Heart right ventricle (tissue), 16 donors: ENCODE measurements around the gene LRP1B. TPM values are rescaled to one million over a fixed set of nuclear protein-coding genes. Genes with fewer than 3 reads are reported as not detected.

ENCODE experiments used
- ATAC-seq, 8 donors: fragments of 200-7000 bp; cut with Tn5 transposase; one replicate each; pipeline ENCODE4 v1.9.1; 2020; ENCODE audit warnings: mild to moderate bottlenecking in 8 of 8, moderate library complexity in 8 of 8, moderate number of reproducible peaks in 1 of 8
- DNase-seq, 2 donors: peaks; one replicate each; pipeline ENCODE4 v3.0.0-alpha.2; 2020
- H3K27ac ChIP-seq, 10 donors: fragments of 200-600 bp; sonication (generic) in 2 of 10; one replicate each; pipeline versions ENCODE4 v1.5.0 to v1.8.0; 2020 to 2022; ENCODE audit warnings: mild to moderate bottlenecking in 3 of 10
- H3K27me3 ChIP-seq, 7 donors: fragments of 200-600 bp; one replicate each; pipeline ENCODE4 v1.8.0; 2021 to 2022; ENCODE audit warnings: mild to moderate bottlenecking in 2 of 7
- H3K36me3 ChIP-seq, 9 donors: fragments of 200-600 bp; sonication (generic) in 1 of 9; one replicate each; pipeline versions ENCODE4 v1.5.0 to v1.8.0; 2020 to 2022; ENCODE audit warnings: mild to moderate bottlenecking in 2 of 9
- H3K4me1 ChIP-seq, 9 donors: fragments of 200-600 bp; sonication (generic) in 1 of 9; one replicate each; pipeline versions ENCODE4 v1.5.0 to v1.8.0; 2020 to 2022; ENCODE audit warnings: mild to moderate bottlenecking in 4 of 9
- H3K4me3 ChIP-seq, 10 donors: fragments of 200-600 bp; sonication (generic) in 2 of 10; one replicate each; pipeline versions ENCODE4 v1.5.0 to v1.8.0; 2020 to 2022; ENCODE audit warnings: mild to moderate bottlenecking in 7 of 10, moderate library complexity in 2 of 10
- H3K9me3 ChIP-seq, 11 donors: fragments of 200-600 bp in 10 of 11; sonication (generic) in 2 of 11; one replicate each; pipeline versions ENCODE4 v1.5.0 to v1.8.0; 2013 to 2022; ENCODE audit warnings: mild to moderate bottlenecking in 2 of 11, control low read depth in 1 of 11, moderate library complexity in 1 of 11
- CTCF ChIP-seq, 9 donors: fragments of 200-600 bp; sonication (generic) in 2 of 9; IDR thresholded peaks; one replicate each; pipeline versions ENCODE4 v1.5.0 to v1.8.0; 2021 to 2022; ENCODE audit warnings: antibody characterized with exemption in 9 of 9, mild to moderate bottlenecking in 5 of 9, moderate library complexity in 1 of 9
- whole genome bisulfite sequencing, 2 donors: extraction: QIAGEN DNeasy Blood & Tissue Kit; methylation state at CpG; one replicate each; pipeline ENCODE4 v1.1.7; 2013; ENCODE audit warnings: inconsistent platforms in 1 of 2; 5-methylcytosine and 5-hydroxymethylcytosine counted together
- intact Hi-C, 10 donors: fragments of 100-400 bp; cut with DNase I; formaldehyde crosslinking; loops; one replicate each; pipeline versions ENCODE4 v1.11.1 to v1.14.2; 2022
- polyA plus RNA-seq, 2 donors: library from polyadenylated mRNA; stranded (reverse); fragments of 200-250 nt; gene quantifications; one replicate each; pipeline ENCODE4 v1.2.3, GENCODE V29; 2013
- total RNA-seq, 10 donors: library from RNA; stranded (reverse); fragmentation: NEBNext Ultra II Directional in 3 of 10; extraction: Animal tissue kit (Norgen Biotek cat#: 25700) in 3 of 10; gene quantifications; one replicate each; pipeline versions ENCODE4 v1.2.1 to v1.2.4, GENCODE V29; 2021 to 2023
- donor health status: Arrhythmogenic right ventricular cardiomyopathy.
- donor health status: ischemic (EF 13 %, LVEDD 7.1; RV severe dilation, severe dysfunction).
- donor health status: healthy with polysubstance abuse.
- donor health status: DM: no; HTN: yes; CAD: no.
- donor health status: DM: no; HTN: no; CAD: no.
- donor health status: ischemic (EF 25% LVEDD 6.9; RV normal size, moderate dysfunction).
- donor health status: ischemic (EF 25% LVEDD 5.7; RV mildly dilated, moderate dysfunction).
- donor health status: healthy.
- donor health status: DM: yes; HTN: yes; CAD: no.
- donor health status: Ischemic cardiomyopathy.
- donor health status: ischemic (EF 35%, LVEDD 5.7; RV mildly dilated, moderate dysfunction).
- donor health status: nonischemic (EF 11% LVEDD 7.7; RV severe dilation, severe dysfunction).
- donor health status: DM: yes; HTN: yes; CAD: no.
- donor health status: PGD.
- donor health status: ischemic (EF 29% LVEDD 5.4; RV normal size, mild dysfunction).
- donor health status: nonischemic (EF 23%, LVEDD 6.1; RV moderate dilation, normal function).

LRP1B gene
- total and polyA plus RNA-seq, 12 donors: 0.02 to 0.27 (median 0.14) TPM; not detected in 1

GRCh38 chr2:141711627-141712026, 419.2 kb downstream of the LRP1B start:
- no peak for TF ChIP-seq CTCF (IDR thresholded peaks at IDR 0.05)
- ATAC-seq (no peak), DNase-seq (no peak)
- H3K9me3 ChIP-seq: no peaks in the 10 kb centered on the region
- 30 to 41% methylated on average over 1 of the region's 1 CpG for WGBS, 2 donors
- H3K27ac ChIP-seq: no peak overlapping the region
- H3K27me3 ChIP-seq: peaks cover 0 to 4% (median 0%) of the 10 kb centered on the region in 7 donors
- intact Hi-C loops: no loop called here
- H3K4me3 ChIP-seq: no peak overlapping the region
- H3K36me3 ChIP-seq: no peaks in the 10 kb centered on the region
- H3K4me1 ChIP-seq: no peaks in the 10 kb centered on the region

GRCh38 chr2:141710589-141711239, 420.1 kb downstream of the LRP1B start:
- DNase-seq (no peak), ATAC-seq (no peak)
- Histone ChIP-seq H3K4me1 (no peaks in the 10 kb centered on the region), H3K4me3 (no peak overlapping the region), H3K27ac (no peak overlapping the region), H3K9me3 (no peaks in the 10 kb centered on the region), H3K27me3 (peaks cover 0 to 4% (median 0%) of the 10 kb centered on the region in 7 donors), H3K36me3 (no peaks in the 10 kb centered on the region)
- WGBS, 2 donors: 80 to 82% methylated on average over 3 of the region's 3 CpGs
- intact Hi-C loops: no loop called here
- TF ChIP-seq CTCF (IDR thresholded peaks at IDR 0.05): no peak

DNA sequence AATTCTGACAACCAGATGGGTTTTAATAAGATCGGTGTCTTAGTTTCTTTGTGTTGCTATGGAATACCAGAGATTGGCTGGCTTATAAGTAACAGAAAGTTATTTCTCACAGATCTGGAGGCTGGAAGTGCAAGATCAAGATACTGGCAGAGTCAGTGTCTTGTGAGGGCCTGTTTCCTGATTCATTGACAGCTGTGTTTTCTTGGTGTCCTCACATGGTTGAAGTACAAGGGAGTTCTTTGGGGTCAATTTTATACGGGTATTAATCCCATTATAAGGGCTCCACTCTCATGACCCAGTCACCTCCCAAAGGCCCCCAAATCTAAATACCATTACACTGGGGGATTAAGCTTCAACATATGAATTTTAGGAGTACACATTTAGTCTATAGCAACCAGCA, 421.1 kb downstream of the LRP1B start:
- no peak for TF ChIP-seq CTCF (IDR thresholded peaks at IDR 0.05)
- Histone ChIP-seq H3K36me3 (no peaks in the 10 kb centered on the region), H3K9me3 (no peaks in the 10 kb centered on the region), H3K4me3 (no peak overlapping the region), H3K27me3 (peaks cover 0 to 4% (median 0%) of the 10 kb centered on the region in 7 donors), H3K4me1 (no peaks in the 10 kb centered on the region), H3K27ac (no peak overlapping the region)
- WGBS, 2 donors: 78 to 82% methylated on average over 2 of the region's 2 CpGs
- intact Hi-C loops: no loop called here
- DNase-seq: no peak
- ATAC-seq: no peak

DNA sequence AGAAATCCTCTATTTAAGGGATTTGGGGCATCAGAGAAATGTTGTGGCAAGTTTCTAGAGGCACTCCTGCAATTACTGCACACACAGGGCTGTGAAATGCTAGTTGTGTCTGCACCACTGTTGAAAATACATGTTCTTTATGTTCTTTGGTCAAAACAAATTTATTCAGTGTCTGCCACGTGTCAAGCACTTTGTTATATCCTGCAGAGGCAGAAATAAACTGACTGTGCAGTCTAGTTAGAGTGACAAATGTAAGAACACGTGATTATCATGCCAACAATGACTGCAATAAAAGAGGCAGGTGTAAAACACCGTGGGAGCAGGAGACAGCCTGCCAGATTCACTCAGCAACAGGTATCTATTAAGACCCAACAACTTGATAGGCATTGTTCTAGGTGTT, 423.3 kb downstream of the LRP1B start:
- ATAC-seq: no peak
- no peak for TF ChIP-seq CTCF (IDR thresholded peaks at IDR 0.05)
- WGBS, 2 donors: 39 to 46% methylated on average over 3 of the region's 3 CpGs
- no peak for DNase-seq
- Histone ChIP-seq H3K27me3 (peaks cover 0 to 9% (median 0%) of the 10 kb centered on the region in 7 donors), H3K27ac (no peak overlapping the region), H3K9me3 (no peaks in the 10 kb centered on the region), H3K4me3 (no peak overlapping the region), H3K36me3 (no peaks in the 10 kb centered on the region), H3K4me1 (no peaks in the 10 kb centered on the region)
- intact Hi-C loops: no loop called here
